H1 (cell line): Measurements from ENCODE around the gene VAMP2. TPM values are rescaled to one million over a fixed set of nuclear protein-coding genes. Genes with fewer than 3 reads are reported as not detected.
A peak's percentile ranks its signal among the peaks of the same experiment; 100 is the strongest.

ENCODE experiments used
- CTCF ChIA-PET: fragments of 300-600 bp; sonication (Branson Sonifier 250); formaldehyde crosslinking; loops from one replicate; lab custom pipeline; 2021; ENCODE audit not compliant: partially characterized antibody; lab: Charles Lee
- POLR2A ChIA-PET: fragments of 300-600 bp; sonication (Branson Sonifier 250); formaldehyde crosslinking; loops from one replicate; lab custom pipeline; 2021; ENCODE audit warnings: inconsistent platforms; ENCODE audit not compliant: partially characterized antibody; lab: Charles Lee
- DNase-seq, 2 experiments: peaks; one replicate each; pipeline versions ENCODE4 v3.0.0 to v3.0.0-alpha.2; 2010 to 2022; ENCODE audit warnings: low spot score in 2 of 2, low read depth in 1 of 2, mixed read lengths in 1 of 2
- FAIRE-seq: peaks from 2 replicates; lab custom pipeline; 2011; peaks lifted over from hg19 to GRCh38; lab: Jason Lieb, UNC
- H2AFZ ChIP-seq: 2 replicates; pipeline ENCODE4 v1.8.1; 2012; ENCODE audit warnings: low read length, inconsistent platforms
- H2AK5ac ChIP-seq: 2 replicates; pipeline ENCODE4 v1.6.1; 2013; ENCODE audit warnings: low read depth, low read length
- H2BK120ac ChIP-seq: replicated peaks from 2 replicates; pipeline ENCODE3; 2013; ENCODE audit warnings: low read depth, low read length, inconsistent platforms
- H2BK12ac ChIP-seq: 2 replicates; pipeline ENCODE4 v1.6.1; 2013; ENCODE audit warnings: low read depth, low read length
- H2BK15ac ChIP-seq: 2 replicates; pipeline ENCODE4 v1.6.1; 2013; ENCODE audit warnings: low read length
- H2BK20ac ChIP-seq: 2 replicates; pipeline ENCODE4 v1.6.1; 2013; ENCODE audit warnings: low read length
- H2BK5ac ChIP-seq: 2 replicates; pipeline ENCODE4 v1.6.1; 2013; ENCODE audit warnings: low read depth, low read length
- H3K14ac ChIP-seq: 2 replicates; pipeline ENCODE4 v1.6.1; 2013; ENCODE audit warnings: inconsistent platforms; ENCODE audit not compliant: insufficient read length
- H3K18ac ChIP-seq: 2 replicates; pipeline ENCODE4 v1.6.1; 2013; ENCODE audit warnings: low read length; ENCODE audit errors: extremely low read depth
- H3K23ac ChIP-seq: 2 replicates; pipeline ENCODE4 v1.6.1; 2013; ENCODE audit warnings: inconsistent platforms; ENCODE audit not compliant: insufficient read length
- H3K23me2 ChIP-seq: 2 replicates; pipeline ENCODE4 v1.6.1; 2013; ENCODE audit warnings: low read depth, low read length
- H3K27ac ChIP-seq: 2 replicates; pipeline ENCODE4 v1.6.1; 2011; ENCODE audit warnings: low read depth, low read length, inconsistent platforms
- H3K27me3 ChIP-seq, 4 experiments: replicated peaks in 1 of 4; 1 replicate in 1 of 4; 2 replicates in 3 of 4; pipeline versions ENCODE4 v1.6.1 to v1.8.1; 2011 to 2013; ENCODE audit warnings: low read length in 3 of 4, mild to moderate bottlenecking in 3 of 4, inconsistent platforms in 2 of 4, mixed read lengths in 2 of 4, moderate library complexity in 1 of 4; ENCODE audit not compliant: control insufficient read depth in 3 of 4, insufficient read depth in 3 of 4; ENCODE audit errors: extremely low read depth in 1 of 4
- H3K36me3 ChIP-seq, 4 experiments: 2 replicates each; pipeline versions ENCODE4 v1.6.1 to v1.8.1; 2011 to 2013; ENCODE audit warnings: mild to moderate bottlenecking in 4 of 4, low read length in 3 of 4, moderate library complexity in 2 of 4, control low read depth in 1 of 4, inconsistent platforms in 1 of 4; ENCODE audit not compliant: insufficient read depth in 4 of 4, control insufficient read depth in 2 of 4
- H3K4ac ChIP-seq: replicated peaks from 2 replicates; pipeline ENCODE3; 2013; ENCODE audit warnings: low read length, low read depth, mixed read lengths, inconsistent platforms; ENCODE audit not compliant: insufficient read length
- H3K4me1 ChIP-seq, 4 experiments: replicated peaks in 1 of 4; 1 replicate in 1 of 4; 2 replicates in 3 of 4; pipeline versions ENCODE4 v1.6.1 to v1.8.1; 2011 to 2013; ENCODE audit warnings: low read length in 3 of 4, inconsistent platforms in 2 of 4, mixed read lengths in 1 of 4; ENCODE audit not compliant: insufficient read depth in 4 of 4, control insufficient read depth in 3 of 4
- H3K4me2 ChIP-seq, 2 experiments: 2 replicates each; pipeline versions ENCODE4 v1.6.1 to v1.8.1; 2011 to 2013; ENCODE audit warnings: low read depth in 2 of 2, low read length in 2 of 2, control low read depth in 1 of 2, inconsistent platforms in 1 of 2, mild to moderate bottlenecking in 1 of 2; ENCODE audit not compliant: insufficient read depth in 1 of 2
- H3K4me3 ChIP-seq, 4 experiments: fragments of 200-600, 300-600 bp in 1 of 4; sonication (generic), shearing (Covaris generic), sonication (Bioruptor Twin) in 1 of 4; 2 replicates each; pipeline versions ENCODE4 v1.5.1 to v1.8.1; 2011 to 2016; ENCODE audit warnings: low read length in 4 of 4, low read depth in 3 of 4, control low read depth in 2 of 4, inconsistent platforms in 2 of 4, mild to moderate bottlenecking in 2 of 4, mixed read lengths in 1 of 4, moderate library complexity in 1 of 4; ENCODE audit not compliant: insufficient read depth in 2 of 4; ENCODE audit errors: extremely low read depth in 1 of 4
- H3K56ac ChIP-seq: replicated peaks from 2 replicates; pipeline ENCODE3; 2013; ENCODE audit warnings: low read depth, mild to moderate bottlenecking, mixed read lengths, low read length, inconsistent platforms; ENCODE audit not compliant: insufficient read length
- H3K79me1 ChIP-seq: 2 replicates; pipeline ENCODE4 v1.6.1; 2013; ENCODE audit warnings: low read depth, low read length, control low read depth
- H3K79me2 ChIP-seq, 2 experiments: 2 replicates each; pipeline versions ENCODE4 v1.6.1 to v1.8.1; 2012 to 2013; ENCODE audit warnings: low read length in 2 of 2, mild to moderate bottlenecking in 2 of 2, inconsistent platforms in 1 of 2; ENCODE audit not compliant: insufficient read depth in 2 of 2, control insufficient read depth in 1 of 2
- H3K9ac ChIP-seq, 4 experiments: replicated peaks in 1 of 4; 1 replicate in 1 of 4; 2 replicates in 3 of 4; pipeline versions ENCODE4 v1.6.1 to v1.8.1; 2011 to 2013; ENCODE audit warnings: low read depth in 3 of 4, low read length in 3 of 4, control low read depth in 2 of 4, mild to moderate bottlenecking in 2 of 4, moderate library complexity in 2 of 4, inconsistent platforms in 1 of 4; ENCODE audit errors: extremely low read depth in 1 of 4
- H3K9me3 ChIP-seq, 2 experiments: 2 replicates each; pipeline versions ENCODE4 v1.6.1 to v1.8.1; 2012 to 2013; ENCODE audit warnings: mild to moderate bottlenecking in 2 of 2, moderate library complexity in 2 of 2, control low read depth in 1 of 2, inconsistent platforms in 1 of 2, low read depth in 1 of 2, low read length in 1 of 2, mixed read lengths in 1 of 2; ENCODE audit not compliant: insufficient read depth in 2 of 2
- H4K20me1 ChIP-seq, 2 experiments: replicated peaks in 1 of 2; 2 replicates each; pipeline versions ENCODE3 to v1.8.1; 2011 to 2013; ENCODE audit warnings: inconsistent platforms in 2 of 2, low read length in 2 of 2, mild to moderate bottlenecking in 1 of 2; ENCODE audit not compliant: insufficient read depth in 2 of 2, control insufficient read depth in 1 of 2
- H4K5ac ChIP-seq: 2 replicates; pipeline ENCODE4 v1.6.1; 2013; ENCODE audit warnings: low read length, low read depth, mixed read lengths, inconsistent platforms; ENCODE audit not compliant: insufficient read length
- H4K8ac ChIP-seq: 2 replicates; pipeline ENCODE4 v1.8.0; 2013; ENCODE audit warnings: mild to moderate bottlenecking, moderate library complexity, low read length, inconsistent platforms; ENCODE audit not compliant: insufficient read depth; ENCODE audit errors: extremely low read depth
- H4K91ac ChIP-seq: replicated peaks from 2 replicates; pipeline ENCODE3; 2013; ENCODE audit warnings: low read length, mixed read lengths, inconsistent platforms; ENCODE audit not compliant: insufficient read length
- ASH2L ChIP-seq: fragments of 200-600, 300-600 bp; sonication (generic); IDR thresholded peaks from one replicate; pipeline ENCODE4 v1.7.1; 2017; ENCODE audit warnings: low read length
- CREB1 ChIP-seq: IDR thresholded peaks from 2 replicates; pipeline ENCODE4 v1.6.1; 2012; ENCODE audit warnings: inconsistent platforms
- CTCF ChIP-seq, 3 experiments: IDR thresholded peaks; 1 replicate in 2 of 3; 2 replicates in 1 of 3; pipeline versions ENCODE4 v1.5.1 to v1.6.1; 2011; ENCODE audit warnings: low read length in 3 of 3, mild to moderate bottlenecking in 3 of 3, inconsistent platforms in 2 of 3, low read depth in 1 of 3, moderate library complexity in 1 of 3; ENCODE audit not compliant: insufficient read depth in 1 of 3; ENCODE audit errors: control extremely low read depth in 1 of 3
- KDM1A ChIP-seq: fragments of 200-600, 300-600 bp; sonication (generic); IDR thresholded peaks from 2 replicates; pipeline ENCODE4 v1.7.1; 2016; ENCODE audit warnings: mild to moderate bottlenecking, low read length, borderline replicate concordance
- NANOG ChIP-seq: IDR thresholded peaks from 2 replicates; pipeline ENCODE4 v1.6.1; 2011; ENCODE audit warnings: low read length, low read depth, mild to moderate bottlenecking, inconsistent platforms; ENCODE audit not compliant: insufficient read depth, poor library complexity, severe bottlenecking
- POLR2A ChIP-seq, 2 experiments: IDR thresholded peaks; 1 replicate in 1 of 2; 2 replicates in 1 of 2; pipeline ENCODE4 v1.6.1; 2011; ENCODE audit warnings: low read depth in 2 of 2, low read length in 2 of 2, mild to moderate bottlenecking in 2 of 2; ENCODE audit errors: control extremely low read depth in 1 of 2
- SP1 ChIP-seq: IDR thresholded peaks from 2 replicates; pipeline ENCODE4 v1.6.1; 2011; ENCODE audit warnings: low read depth, low read length
- TCF12 ChIP-seq: IDR thresholded peaks from 2 replicates; pipeline ENCODE4 v1.6.1; 2011; ENCODE audit warnings: low read depth, mild to moderate bottlenecking, low read length
- WGBS, 2 experiments: shearing (Covaris generic) in 1 of 2; methylation state at CpG; one replicate each; pipeline versions ENCODE4 v1.1.6 to v1.1.7; 2013 to 2015; ENCODE audit warnings: low lambda C conversion rate in 2 of 2, mixed read lengths in 2 of 2, inconsistent platforms in 1 of 2, low coverage in 1 of 2, missing lambda C conversion rate in 1 of 2; ENCODE audit not compliant: insufficient replicate concordance in 2 of 2, insufficient coverage in 1 of 2, insufficient read length in 1 of 2; ENCODE audit errors: extremely low coverage in 1 of 2, missing lambda C conversion rate in 1 of 2; 5-methylcytosine and 5-hydroxymethylcytosine counted together
- polyA plus RNA-seq, 7 experiments: library from polyadenylated mRNA; depleted of rRNA in 3 of 7; stranded (reverse) in 5 of 7; unstranded in 2 of 7; fragments of >200 nt in 5 of 7; fragments of 200-250 nt in 2 of 7; gene quantifications; 1 replicate in 5 of 7; 2 replicates in 1 of 7; 4 replicates in 1 of 7; pipeline versions ENCODE4 v1.2.1 to v1.2.3, GENCODE V29; 2011 to 2013; ENCODE audit warnings: missing spikeins in 2 of 7, mixed read lengths in 2 of 7
- total RNA-seq: library from RNA; stranded (reverse); fragmentation: NEBNext Ultra II Directional; extraction: Animal tissue kit (Norgen Biotek cat#: 25700); gene quantifications from 2 replicates; pipeline ENCODE4 v1.2.1, GENCODE V29; 2021

The VAMP2 gene
- total and polyA plus RNA-seq, 2 of the 8 experiments (the other 6 are each of a cell fraction or from before 2014, with no cell fraction given): 19.3 to 20.5 TPM

- FAIRE-seq (no peak), DNase-seq (no peak)
- Histone ChIP-seq H3K27me3 (no peaks in the 10 kb centered on the region), H2BK5ac (0 out of 2 replicates have a peak overlapping the region, but pooled peaks have one; percentile 24), H3K4me1 (peaks cover 12 to 33% (median 19%) of the 10 kb centered on the region in 4 experiments), H2BK12ac (peak overlapping the region; percentile 91; the same call in 1 of the 2 replicates), H3K23ac (no peak overlapping the region), H2AK5ac (no peak overlapping the region), H3K4me3 (peak overlapping the region; percentile 22 to 76 (median 36); a peak in 7 of 8 replicates), H3K4me2 (peak overlapping the region; percentile 96 to 100), H3K27ac (peak overlapping the region; percentile 84), H3K9ac (peak overlapping the region in 3 of 4 experiments; percentile 22 to 45 (median 42); a peak in 5 of 7 replicates), H4K91ac (no peak overlapping the region), H3K18ac (no peak overlapping the region), H4K5ac (no peak overlapping the region), H4K20me1 (peaks cover 0 to 13% of the 10 kb centered on the region in 2 experiments), H4K8ac (peak overlapping the region; percentile 83; the same call in 1 of the 2 replicates), H2BK15ac (no peak overlapping the region), H2BK20ac (no peak overlapping the region), H3K79me2 (peaks cover 0 to 5% of the 10 kb centered on the region in 2 experiments; a peak in 1 of 4 replicates), H2BK120ac (no peak overlapping the region), H2AFZ (no peak overlapping the region), H3K36me3 (peaks cover 1 to 4% (median 3%) of the 10 kb centered on the region in 4 experiments; a peak in 4 of 8 replicates), H3K56ac (no peak overlapping the region), H3K9me3 (no peaks in the 10 kb centered on the region), H3K79me1 (peaks cover 7% of the 10 kb centered on the region; the same call in 1 of the 2 replicates), H3K23me2 (peaks cover 21% of the 10 kb centered on the region), H3K14ac (no peak overlapping the region), H3K4ac (no peak overlapping the region)
- WGBS, 2 experiments: 58% methylated on average over 10 of the region's 11 CpGs; no CpG with 5 or more reads in 1 of the 2 experiments
- TF ChIP-seq NANOG (no peak), TCF12 (no peak), ASH2L (peak; percentile 6), SP1 (no peak), POLR2A (IDR thresholded peaks at IDR 0.05; ENCODE audit: control extremely low read depth in 1 of 2, low read depth in 2 of 2, low read length in 2 of 2) (peak; percentile 3 to 4; a peak in 1 of 3 replicates), CREB1 (no peak), KDM1A (no peak), CTCF (IDR thresholded peaks at IDR 0.05; ENCODE audit: control extremely low read depth in 1 of 3, insufficient read depth in 1 of 3, low read depth in 1 of 3, low read length in 3 of 3) (no peak)
- POLR2A ChIA-PET: interaction anchor here (0.7 to 15.7 kb wide), 10 partner anchors 8 to 468 kb away, joined by 3 to 289 read pairs (median 8); partner anchors contain the start of genes ALOXE3, AURKB, HES7 and TMEM107
- CTCF ChIA-PET: interaction anchor here (1.2 to 10.3 kb wide), 3 partner anchors 12 to 40 kb away, joined by 3 to 133 read pairs (median 4); no protein-coding TSS in a partner anchor
Observed at GRCh38 chr17:8154608-8155155, 8.1 kb downstream of the VAMP2 start.
